GM23338 (cell line): Measurements from ENCODE around the gene GUCA2B. TPM values are rescaled to one million over a fixed set of nuclear protein-coding genes. Genes with fewer than 3 reads are reported as not detected.

Experiments used
- ATAC-seq: fragments of 200-7000 bp; cut with Tn5 transposase; 3 replicates; pipeline ENCODE4 v1.9.1; 2020
- DNase-seq: peaks from one replicate; pipeline ENCODE4 v3.0.0-alpha.2; 2015; ENCODE audit warnings: low spot score
- H2AFZ ChIP-seq: fragments of 200-600 bp; sonication (generic); 2 replicates; pipeline ENCODE4 v1.8.0; 2016; ENCODE audit warnings: antibody characterized with exemption, mild to moderate bottlenecking, moderate library complexity
- H3F3A ChIP-seq: fragments of 200-600 bp; sonication (generic); replicated peaks from 2 replicates; pipeline ENCODE4 v1.8.0; 2017; ENCODE audit warnings: antibody characterized with exemption, mixed run types, low read depth
- H3K27ac ChIP-seq: fragments of 200-600 bp; sonication (generic); 2 replicates; pipeline ENCODE4 v1.6.1; 2016; ENCODE audit warnings: low read depth
- H3K27me3 ChIP-seq: fragments of 200-600 bp; sonication (generic); 2 replicates; pipeline ENCODE4 v1.8.0; 2016; ENCODE audit warnings: mild to moderate bottlenecking, mixed run types, moderate library complexity; ENCODE audit not compliant: insufficient read depth
- H3K36me3 ChIP-seq: fragments of 200-600 bp; sonication (generic); 2 replicates; pipeline ENCODE4 v1.8.0; 2016; ENCODE audit warnings: mild to moderate bottlenecking; ENCODE audit not compliant: insufficient read depth
- H3K4me1 ChIP-seq: fragments of 200-600 bp; sonication (generic); 2 replicates; pipeline ENCODE4 v1.8.0; 2016; ENCODE audit warnings: mild to moderate bottlenecking, moderate library complexity; ENCODE audit not compliant: insufficient read depth
- H3K4me2 ChIP-seq: fragments of 200-600 bp; sonication (generic); 2 replicates; pipeline ENCODE4 v1.7.1; 2017; ENCODE audit warnings: mixed run types
- H3K4me3 ChIP-seq: fragments of 200-600 bp; sonication (generic); 2 replicates; pipeline ENCODE4 v1.6.1; 2016; ENCODE audit warnings: mixed run types
- H3K79me2 ChIP-seq: fragments of 200-600 bp; sonication (generic); replicated peaks from 2 replicates; pipeline ENCODE4 v1.8.0; 2017; ENCODE audit warnings: mild to moderate bottlenecking; ENCODE audit not compliant: insufficient read depth
- H3K9me2 ChIP-seq: fragments of 200-600 bp; sonication (generic); 2 replicates; pipeline ENCODE4 v1.8.0; 2017; ENCODE audit not compliant: insufficient read depth
- H4K20me1 ChIP-seq: fragments of 200-600 bp; sonication (generic); replicated peaks from 2 replicates; pipeline ENCODE4 v1.8.0; 2017; ENCODE audit warnings: mild to moderate bottlenecking; ENCODE audit not compliant: insufficient read depth
- H3K27ac Mint-ChIP-seq: 2 replicates; pipeline ENCODE4 v1.8.0; 2020; ENCODE audit warnings: inconsistent platforms, mild to moderate bottlenecking, moderate library complexity, mixed read lengths
- H3K27me3 Mint-ChIP-seq: 3 replicates; pipeline ENCODE4 v1.8.0; 2022; ENCODE audit warnings: low read depth, mild to moderate bottlenecking, moderate library complexity, mixed read lengths, inconsistent platforms; ENCODE audit not compliant: insufficient read depth, poor library complexity
- H3K36me3 Mint-ChIP-seq: 3 replicates; pipeline ENCODE4 v1.8.0; 2021; ENCODE audit warnings: low read depth, mild to moderate bottlenecking, inconsistent platforms, moderate library complexity, mixed read lengths
- H3K4me1 Mint-ChIP-seq: 3 replicates; pipeline ENCODE4 v1.8.0; 2020; ENCODE audit warnings: mild to moderate bottlenecking, inconsistent platforms, mixed read lengths
- H3K4me3 Mint-ChIP-seq: 3 replicates; pipeline ENCODE4 v1.8.0; 2021; ENCODE audit warnings: moderate library complexity, mild to moderate bottlenecking, inconsistent platforms, mixed read lengths
- H3K9me3 Mint-ChIP-seq: 3 replicates; pipeline ENCODE4 v1.8.0; 2020; ENCODE audit warnings: moderate library complexity, mild to moderate bottlenecking, inconsistent platforms, mixed read lengths
- CREB1 ChIP-seq: fragments of 250-450 bp; sonication (Bioruptor Pico); IDR thresholded peaks from 2 replicates; pipeline ENCODE4 v1.5.0; 2020; ENCODE audit warnings: low read depth, mild to moderate bottlenecking, moderate library complexity
- EZH2 ChIP-seq: fragments of 200-600 bp; sonication (generic); IDR thresholded peaks from one replicate; pipeline ENCODE4 v1.8.0; 2017; ENCODE audit warnings: antibody characterized with exemption, mild to moderate bottlenecking, low read depth; ENCODE audit not compliant: unreplicated experiment
- EZH2phosphoT487 ChIP-seq: fragments of 200-600 bp; sonication (generic); IDR thresholded peaks from one replicate; pipeline ENCODE4 v1.8.1; 2018; ENCODE audit warnings: antibody characterized with exemption; ENCODE audit not compliant: unreplicated experiment
- JUNB ChIP-seq: IDR thresholded peaks from one replicate; pipeline ENCODE4 v1.6.1; 2016; ENCODE audit warnings: antibody characterized with exemption; ENCODE audit not compliant: unreplicated experiment
- NANOG ChIP-seq: IDR thresholded peaks from 2 replicates; pipeline ENCODE4 v1.6.1; 2016; ENCODE audit warnings: antibody characterized with exemption, borderline replicate concordance
- POLR2AphosphoS5 ChIP-seq: IDR thresholded peaks from 2 replicates; pipeline ENCODE4 v1.6.1; 2016; ENCODE audit warnings: antibody characterized with exemption, low read depth
- STAT1 ChIP-seq: IDR thresholded peaks from one replicate; pipeline ENCODE4 v1.6.1; 2016; ENCODE audit warnings: antibody characterized with exemption; ENCODE audit not compliant: unreplicated experiment
- ZNF114 ChIP-seq: fragments of 250-450 bp; sonication (Bioruptor Pico); IDR thresholded peaks from 2 replicates; pipeline ENCODE4 v1.5.0; 2020; ENCODE audit warnings: mild to moderate bottlenecking, moderate library complexity
- polyA plus RNA-seq: library from polyadenylated mRNA; unstranded; fragments of >200 nt; fragmentation: Nextera tagmentation; extraction: Ambion mirVana; gene quantifications from 2 replicates; pipeline ENCODE4 v1.2.1, GENCODE V29; 2016
- total RNA-seq: library from RNA; depleted of rRNA; stranded (reverse); fragments of >200 nt; shearing (Covaris generic); gene quantifications from 2 replicates; pipeline ENCODE4 v1.2.3, GENCODE V29; 2014
- TF ChIP-seq, protein P1 (sequence below), 2 experiments: fragments of 200-600 bp in 1 of 2; sonication (generic) in 1 of 2; conservative IDR thresholded peaks; 2 replicates each; pipeline versions ENCODE4 v1.5.1 to v1.6.1; 2016 to 2017; ENCODE audit warnings: antibody characterized with exemption in 2 of 2, low read depth in 2 of 2, mild to moderate bottlenecking in 2 of 2, moderate library complexity in 1 of 2
- TF ChIP-seq, protein P2 (sequence below): fragments of 250-450 bp; sonication (Bioruptor Pico); IDR thresholded peaks from 2 replicates; pipeline ENCODE4 v1.5.0; 2020; ENCODE audit warnings: mild to moderate bottlenecking, moderate library complexity

The GUCA2B gene
- total and polyA plus RNA-seq, 2 experiments from 2014 or later, result not detected

DNA sequence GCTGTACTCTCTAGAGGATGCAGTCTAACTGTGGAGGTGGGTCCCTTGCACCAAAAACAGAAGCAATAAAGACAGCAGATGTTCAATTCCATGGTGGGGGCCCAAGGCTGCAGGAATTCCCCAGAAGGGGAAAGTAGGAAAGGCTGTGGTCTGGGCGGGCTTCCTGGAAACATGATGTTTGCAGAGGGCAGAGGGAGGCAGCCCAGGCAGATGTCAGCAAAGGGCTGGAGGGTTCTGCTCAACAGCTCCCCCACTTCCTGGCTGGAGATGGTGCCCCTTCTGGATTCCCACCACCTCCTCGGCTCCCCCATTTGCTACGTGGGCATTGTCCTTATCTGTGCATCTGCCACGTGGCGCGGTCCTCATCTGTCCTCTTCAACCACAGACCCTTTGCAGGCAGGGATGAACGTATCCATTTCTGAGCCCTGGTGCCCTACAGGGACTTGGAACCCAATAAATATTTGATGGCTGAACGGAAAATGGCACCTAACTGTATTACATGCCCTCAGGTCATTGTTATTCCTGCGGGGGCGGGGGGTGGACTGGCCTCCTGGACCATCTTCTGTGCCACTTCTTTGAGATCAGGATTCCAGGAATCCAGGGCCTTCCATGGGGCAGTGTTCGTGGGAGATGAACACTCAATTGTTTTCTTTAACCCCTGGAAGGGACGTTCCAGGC is 8.4 kb upstream of the GUCA2B start:
- Histone ChIP-seq H3K36me3 (no peaks in the 10 kb centered on the region), H3K27me3 (no peaks in the 10 kb centered on the region), H3K4me2 (no peak overlapping the region), H2AFZ (peak overlapping the region; percentile 52), H3K27ac (no peak overlapping the region), H3K4me3 (no peak overlapping the region), H4K20me1 (no peaks in the 10 kb centered on the region), H3K4me1 (no peaks in the 10 kb centered on the region; the same call in 1 of the 2 replicates), H3K79me2 (no peaks in the 10 kb centered on the region), H3K9me2 (no peaks in the 10 kb centered on the region), H3F3A (no peaks in the 10 kb centered on the region)
- no peaks in the 10 kb centered on the region for H3K4me1 Mint-ChIP-seq
- ATAC-seq (no peak; the same call in 2 of the 3 replicates), DNase-seq (no peak)
- no peaks in the 10 kb centered on the region for H3K9me3 Mint-ChIP-seq
- no peaks in the 10 kb centered on the region for H3K27me3 Mint-ChIP-seq
- H3K27ac Mint-ChIP-seq, result no peak overlapping the region
- no peaks in the 10 kb centered on the region for H3K36me3 Mint-ChIP-seq
- TF ChIP-seq STAT1 (no peak), EZH2 (no peak), NANOG (no peak), ZNF114 (CRISPR knock-in tag) (no peak), EZH2phosphoT487 (no peak)
- TF ChIP-seq, protein P1, sequence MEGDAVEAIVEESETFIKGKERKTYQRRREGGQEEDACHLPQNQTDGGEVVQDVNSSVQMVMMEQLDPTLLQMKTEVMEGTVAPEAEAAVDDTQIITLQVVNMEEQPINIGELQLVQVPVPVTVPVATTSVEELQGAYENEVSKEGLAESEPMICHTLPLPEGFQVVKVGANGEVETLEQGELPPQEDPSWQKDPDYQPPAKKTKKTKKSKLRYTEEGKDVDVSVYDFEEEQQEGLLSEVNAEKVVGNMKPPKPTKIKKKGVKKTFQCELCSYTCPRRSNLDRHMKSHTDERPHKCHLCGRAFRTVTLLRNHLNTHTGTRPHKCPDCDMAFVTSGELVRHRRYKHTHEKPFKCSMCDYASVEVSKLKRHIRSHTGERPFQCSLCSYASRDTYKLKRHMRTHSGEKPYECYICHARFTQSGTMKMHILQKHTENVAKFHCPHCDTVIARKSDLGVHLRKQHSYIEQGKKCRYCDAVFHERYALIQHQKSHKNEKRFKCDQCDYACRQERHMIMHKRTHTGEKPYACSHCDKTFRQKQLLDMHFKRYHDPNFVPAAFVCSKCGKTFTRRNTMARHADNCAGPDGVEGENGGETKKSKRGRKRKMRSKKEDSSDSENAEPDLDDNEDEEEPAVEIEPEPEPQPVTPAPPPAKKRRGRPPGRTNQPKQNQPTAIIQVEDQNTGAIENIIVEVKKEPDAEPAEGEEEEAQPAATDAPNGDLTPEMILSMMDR (conservative IDR thresholded peaks at IDR 0.05; ENCODE audit: low read depth in 2 of 2), result peak in 1 of 2 experiments; percentile 26; a peak in 2 of 4 replicates
- H3K4me3 Mint-ChIP-seq, result no peak overlapping the region

DNA sequence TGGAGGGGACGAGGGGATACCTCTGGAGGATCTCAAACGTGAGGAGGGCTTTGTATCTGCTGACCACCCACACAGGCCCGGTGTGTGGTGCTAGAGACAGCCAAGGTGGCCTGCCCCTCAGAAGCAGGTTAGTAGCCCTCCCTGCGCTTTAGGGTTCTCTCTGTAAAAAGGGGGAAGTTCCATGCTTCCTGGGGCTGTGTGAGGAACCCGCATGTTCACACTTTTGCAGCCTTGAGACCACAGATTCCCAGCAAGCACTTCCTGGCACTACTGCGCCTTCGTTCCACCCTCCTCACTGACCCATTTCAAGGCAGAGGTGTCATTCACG is 7.9 kb upstream of the GUCA2B start:
- Histone ChIP-seq H3K79me2 (no peaks in the 10 kb centered on the region), H3K36me3 (no peaks in the 10 kb centered on the region), H3K4me3 (no peak overlapping the region), H2AFZ (0 out of 2 replicates have a peak overlapping the region, but pooled peaks have one; percentile 43), H3K27ac (no peak overlapping the region), H3K4me1 (no peaks in the 10 kb centered on the region; the same call in 1 of the 2 replicates), H4K20me1 (no peaks in the 10 kb centered on the region), H3K4me2 (no peak overlapping the region), H3K9me2 (no peaks in the 10 kb centered on the region), H3F3A (no peaks in the 10 kb centered on the region), H3K27me3 (no peaks in the 10 kb centered on the region)
- H3K4me3 Mint-ChIP-seq, result no peak overlapping the region
- H3K9me3 Mint-ChIP-seq, result no peaks in the 10 kb centered on the region
- no peaks in the 10 kb centered on the region for H3K4me1 Mint-ChIP-seq
- no peaks in the 10 kb centered on the region for H3K27me3 Mint-ChIP-seq
- no peak for DNase-seq
- ATAC-seq, result no peak
- no peak overlapping the region for H3K27ac Mint-ChIP-seq
- H3K36me3 Mint-ChIP-seq, result no peaks in the 10 kb centered on the region
- TF ChIP-seq JUNB (no peak), STAT1 (no peak), EZH2phosphoT487 (no peak), NANOG (no peak), ZNF114 (CRISPR knock-in tag) (no peak), POLR2AphosphoS5 (no peak), CREB1 (CRISPR knock-in tag) (no peak)
- TF ChIP-seq, protein P2, sequence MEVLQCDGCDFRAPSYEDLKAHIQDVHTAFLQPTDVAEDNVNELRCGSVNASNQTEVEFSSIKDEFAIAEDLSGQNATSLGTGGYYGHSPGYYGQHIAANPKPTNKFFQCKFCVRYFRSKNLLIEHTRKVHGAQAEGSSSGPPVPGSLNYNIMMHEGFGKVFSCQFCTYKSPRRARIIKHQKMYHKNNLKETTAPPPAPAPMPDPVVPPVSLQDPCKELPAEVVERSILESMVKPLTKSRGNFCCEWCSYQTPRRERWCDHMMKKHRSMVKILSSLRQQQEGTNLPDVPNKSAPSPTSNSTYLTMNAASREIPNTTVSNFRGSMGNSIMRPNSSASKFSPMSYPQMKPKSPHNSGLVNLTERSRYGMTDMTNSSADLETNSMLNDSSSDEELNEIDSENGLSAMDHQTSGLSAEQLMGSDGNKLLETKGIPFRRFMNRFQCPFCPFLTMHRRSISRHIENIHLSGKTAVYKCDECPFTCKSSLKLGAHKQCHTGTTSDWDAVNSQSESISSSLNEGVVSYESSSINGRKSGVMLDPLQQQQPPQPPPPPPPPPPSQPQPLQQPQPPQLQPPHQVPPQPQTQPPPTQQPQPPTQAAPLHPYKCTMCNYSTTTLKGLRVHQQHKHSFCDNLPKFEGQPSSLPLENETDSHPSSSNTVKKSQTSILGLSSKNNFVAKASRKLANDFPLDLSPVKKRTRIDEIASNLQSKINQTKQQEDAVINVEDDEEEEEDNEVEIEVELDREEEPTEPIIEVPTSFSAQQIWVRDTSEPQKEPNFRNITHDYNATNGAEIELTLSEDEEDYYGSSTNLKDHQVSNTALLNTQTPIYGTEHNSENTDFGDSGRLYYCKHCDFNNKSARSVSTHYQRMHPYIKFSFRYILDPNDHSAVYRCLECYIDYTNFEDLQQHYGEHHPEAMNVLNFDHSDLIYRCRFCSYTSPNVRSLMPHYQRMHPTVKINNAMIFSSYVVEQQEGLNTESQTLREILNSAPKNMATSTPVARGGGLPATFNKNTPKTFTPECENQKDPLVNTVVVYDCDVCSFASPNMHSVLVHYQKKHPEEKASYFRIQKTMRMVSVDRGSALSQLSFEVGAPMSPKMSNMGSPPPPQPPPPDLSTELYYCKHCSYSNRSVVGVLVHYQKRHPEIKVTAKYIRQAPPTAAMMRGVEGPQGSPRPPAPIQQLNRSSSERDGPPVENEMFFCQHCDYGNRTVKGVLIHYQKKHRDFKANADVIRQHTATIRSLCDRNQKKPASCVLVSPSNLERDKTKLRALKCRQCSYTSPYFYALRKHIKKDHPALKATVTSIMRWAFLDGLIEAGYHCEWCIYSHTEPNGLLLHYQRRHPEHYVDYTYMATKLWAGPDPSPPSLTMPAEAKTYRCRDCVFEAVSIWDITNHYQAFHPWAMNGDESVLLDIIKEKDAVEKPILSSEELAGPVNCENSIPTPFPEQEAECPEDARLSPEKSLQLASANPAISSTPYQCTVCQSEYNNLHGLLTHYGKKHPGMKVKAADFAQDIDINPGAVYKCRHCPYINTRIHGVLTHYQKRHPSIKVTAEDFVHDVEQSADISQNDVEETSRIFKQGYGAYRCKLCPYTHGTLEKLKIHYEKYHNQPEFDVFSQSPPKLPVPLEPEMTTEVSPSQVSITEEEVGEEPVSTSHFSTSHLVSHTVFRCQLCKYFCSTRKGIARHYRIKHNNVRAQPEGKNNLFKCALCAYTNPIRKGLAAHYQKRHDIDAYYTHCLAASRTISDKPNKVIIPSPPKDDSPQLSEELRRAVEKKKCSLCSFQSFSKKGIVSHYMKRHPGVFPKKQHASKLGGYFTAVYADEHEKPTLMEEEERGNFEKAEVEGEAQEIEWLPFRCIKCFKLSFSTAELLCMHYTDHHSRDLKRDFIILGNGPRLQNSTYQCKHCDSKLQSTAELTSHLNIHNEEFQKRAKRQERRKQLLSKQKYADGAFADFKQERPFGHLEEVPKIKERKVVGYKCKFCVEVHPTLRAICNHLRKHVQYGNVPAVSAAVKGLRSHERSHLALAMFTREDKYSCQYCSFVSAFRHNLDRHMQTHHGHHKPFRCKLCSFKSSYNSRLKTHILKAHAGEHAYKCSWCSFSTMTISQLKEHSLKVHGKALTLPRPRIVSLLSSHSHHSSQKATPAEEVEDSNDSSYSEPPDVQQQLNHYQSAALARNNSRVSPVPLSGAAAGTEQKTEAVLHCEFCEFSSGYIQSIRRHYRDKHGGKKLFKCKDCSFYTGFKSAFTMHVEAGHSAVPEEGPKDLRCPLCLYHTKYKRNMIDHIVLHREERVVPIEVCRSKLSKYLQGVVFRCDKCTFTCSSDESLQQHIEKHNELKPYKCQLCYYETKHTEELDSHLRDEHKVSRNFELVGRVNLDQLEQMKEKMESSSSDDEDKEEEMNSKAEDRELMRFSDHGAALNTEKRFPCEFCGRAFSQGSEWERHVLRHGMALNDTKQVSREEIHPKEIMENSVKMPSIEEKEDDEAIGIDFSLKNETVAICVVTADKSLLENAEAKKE (CRISPR knock-in tag), result no peak
- TF ChIP-seq, protein P1 (conservative IDR thresholded peaks at IDR 0.05; ENCODE audit: low read depth in 2 of 2), result no peak
